Stimulated activated CD4-positive, alpha-beta T cell treated with anti-CD3 and anti-CD28 coated beads, Interleukin-2, amount 100 ng/mL, for 24 hours (primary cell): ENCODE measurements around the gene ERGIC1.
"Not testable (repeated sequence)": the region's sequence is repeated elsewhere in the genome, so short reads cannot be mapped to it uniquely, and the experiment has no call there.

Source experiments
- DNase-seq, 2 donors: peaks; one replicate each; pipeline ENCODE4 v3.0.0-alpha.2; 2020

The ERGIC1 gene

DNA sequence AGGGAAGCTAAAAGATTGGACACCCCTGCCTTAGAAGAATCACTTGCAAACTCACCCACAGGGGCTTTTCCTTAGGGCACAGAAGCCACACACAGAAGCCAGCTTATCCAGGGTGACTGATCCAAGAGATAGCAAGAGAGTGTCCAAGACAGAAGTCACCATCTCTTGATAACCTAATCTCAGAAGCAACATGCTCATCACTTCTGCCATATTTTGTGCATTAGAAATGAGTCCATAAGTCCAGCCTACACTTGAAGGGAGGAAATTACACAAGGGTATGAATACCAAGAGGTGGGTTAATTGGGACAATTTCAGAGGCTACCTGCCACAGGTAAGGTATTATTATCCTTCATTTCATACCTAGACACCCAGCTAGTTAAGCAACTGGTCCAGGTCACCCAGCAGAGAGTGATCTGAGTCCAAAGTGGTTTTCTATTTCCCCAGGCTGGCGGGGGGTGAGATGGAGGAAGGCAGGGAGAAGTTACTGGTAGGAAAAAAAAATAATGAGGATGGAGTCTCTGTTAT is 3.7 kb upstream of the ERGIC1 start:
- no peak for DNase-seq

DNA sequence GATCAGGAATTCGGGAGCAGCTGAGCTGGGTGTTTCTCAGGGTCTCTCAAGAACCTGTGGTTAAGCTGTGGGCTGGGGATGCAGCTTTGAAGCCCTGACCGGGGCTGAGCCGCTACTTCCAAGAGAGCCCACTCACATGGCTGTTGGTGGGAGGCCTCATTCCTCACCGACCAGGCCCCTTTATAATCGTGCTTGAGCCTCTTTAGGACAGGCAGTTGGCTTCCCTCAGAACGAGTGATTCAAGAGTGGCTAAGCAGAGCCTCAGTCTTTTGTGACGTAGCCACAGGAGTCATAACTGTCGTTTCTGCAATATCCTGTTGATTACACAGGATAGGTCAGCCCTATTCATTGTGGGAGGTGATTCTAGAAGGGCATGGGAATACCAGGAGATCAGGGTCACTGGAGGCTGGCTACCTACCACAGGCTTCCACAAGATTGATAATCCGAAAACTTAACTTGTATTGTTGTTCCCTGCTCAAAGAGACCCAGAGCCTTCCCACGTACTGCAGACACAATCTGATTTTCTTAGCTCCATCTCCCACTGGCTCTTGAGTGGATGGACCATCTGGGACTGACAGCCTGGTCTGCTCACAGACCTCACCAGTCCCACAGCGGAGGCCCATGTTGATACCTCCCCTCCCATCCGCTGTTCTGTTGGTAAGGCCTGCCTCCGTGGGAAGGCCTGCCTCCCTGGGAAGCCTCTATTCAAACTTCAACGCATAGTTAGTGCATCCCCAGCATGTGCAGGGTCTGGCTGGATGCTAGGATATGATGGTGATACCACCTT is 3.0 kb upstream of the ERGIC1 start:
- DNase-seq: no peak

DNA sequence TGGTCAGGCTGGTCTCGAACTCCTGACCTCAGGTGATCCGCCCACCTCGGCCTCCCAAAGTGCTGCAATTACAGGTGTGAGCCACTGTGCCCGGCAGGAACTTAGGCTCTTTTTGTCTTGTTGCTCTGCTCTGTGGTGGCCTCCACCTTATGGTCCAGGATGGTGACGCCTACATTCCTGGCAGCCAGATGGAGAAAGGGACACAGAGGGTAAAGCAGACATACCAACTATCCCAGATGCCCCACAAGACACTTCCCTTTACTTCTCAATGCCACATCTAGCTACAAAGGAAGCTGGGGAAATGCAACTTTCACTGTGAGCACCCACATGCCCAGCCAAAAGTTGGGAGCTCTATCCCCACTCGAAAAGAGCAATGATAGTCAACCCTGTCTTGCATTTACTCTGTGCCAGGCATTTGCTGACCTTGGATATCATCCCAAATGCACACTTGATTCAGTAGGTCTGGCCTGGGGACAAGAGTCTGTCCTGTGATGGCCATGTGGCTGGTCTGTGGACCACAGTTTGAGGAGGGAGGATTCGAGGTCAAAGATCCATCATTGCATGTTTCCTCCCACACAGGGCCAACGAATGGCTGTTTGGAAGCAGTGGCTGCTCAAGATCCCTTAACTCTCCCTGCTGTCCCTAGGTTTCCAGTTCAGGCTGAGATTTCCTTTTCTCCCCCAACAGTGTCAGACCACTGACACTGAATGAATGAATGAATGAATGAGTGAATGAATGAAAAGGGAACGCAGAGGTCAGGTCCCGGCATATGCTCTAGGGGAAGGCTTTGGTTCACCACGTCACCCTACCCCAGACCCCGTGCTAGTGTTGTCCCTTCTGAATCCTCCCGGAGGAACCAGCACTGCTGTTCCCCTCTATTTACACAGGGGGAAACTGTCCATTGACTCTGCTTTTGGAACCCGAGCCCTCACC is 1.4 kb upstream of the ERGIC1 start:
- no peak for DNase-seq

DNA sequence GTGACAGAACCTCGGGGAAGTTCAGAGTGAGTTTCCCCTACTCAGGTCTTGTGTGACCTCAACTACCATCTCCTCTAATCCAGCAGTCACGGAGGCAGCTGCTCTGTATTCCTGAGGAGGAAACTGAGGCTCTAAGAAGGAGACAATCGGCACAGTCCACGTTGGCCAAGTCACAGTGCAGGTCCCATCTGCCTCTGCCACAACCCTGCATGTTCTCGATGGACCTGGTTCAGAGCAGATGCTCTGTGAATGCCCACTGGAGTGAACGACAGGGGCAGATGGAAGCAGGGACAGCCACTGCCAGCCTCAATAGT is 722 bp upstream of the ERGIC1 start:
- no peak for DNase-seq

DNA sequence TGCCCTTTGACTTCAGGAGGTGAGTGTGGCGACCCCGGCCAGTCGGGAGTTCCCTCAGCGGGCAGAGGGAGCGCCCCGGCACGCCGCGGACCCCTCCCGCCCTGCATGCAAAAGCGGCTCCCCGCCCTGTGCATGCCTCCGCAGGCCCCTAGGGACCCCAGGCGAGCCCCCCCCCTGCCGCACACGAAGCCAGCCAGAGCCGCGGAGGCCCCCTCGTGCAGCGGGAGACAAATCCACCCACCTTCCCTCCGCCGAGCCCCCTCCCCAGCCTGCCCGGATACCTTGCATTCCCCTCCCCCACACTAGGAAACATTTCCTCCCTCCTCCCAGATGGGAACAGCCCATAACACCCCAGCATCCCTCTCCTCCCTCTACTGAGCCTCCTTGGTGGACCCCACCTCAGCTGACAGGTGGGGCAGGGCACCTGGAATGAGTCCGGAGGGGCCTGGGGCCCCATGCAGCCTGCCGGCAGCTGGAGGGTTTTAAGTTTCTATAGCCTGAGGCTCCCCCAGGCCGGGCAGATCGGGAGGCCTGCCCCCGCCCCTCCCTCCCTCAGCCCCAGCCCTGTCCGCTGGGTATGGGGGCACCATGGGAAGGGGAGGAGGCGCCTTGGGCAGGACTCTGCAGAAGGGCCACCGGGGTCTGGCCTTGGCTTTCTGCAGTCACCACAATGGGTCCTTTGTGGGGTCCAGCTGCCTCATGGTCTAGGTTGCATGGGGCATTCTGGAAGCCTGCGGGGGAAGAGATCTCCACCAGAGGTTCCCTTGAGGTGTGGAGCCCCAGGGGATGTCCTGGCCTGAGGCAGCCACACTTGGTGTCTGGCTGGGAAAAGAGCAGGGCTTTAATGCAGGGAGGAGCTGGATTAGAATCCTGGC is 601 bp downstream of the ERGIC1 start:
- DNase-seq: peak in 1 of 2 donors; percentile 12

DNA sequence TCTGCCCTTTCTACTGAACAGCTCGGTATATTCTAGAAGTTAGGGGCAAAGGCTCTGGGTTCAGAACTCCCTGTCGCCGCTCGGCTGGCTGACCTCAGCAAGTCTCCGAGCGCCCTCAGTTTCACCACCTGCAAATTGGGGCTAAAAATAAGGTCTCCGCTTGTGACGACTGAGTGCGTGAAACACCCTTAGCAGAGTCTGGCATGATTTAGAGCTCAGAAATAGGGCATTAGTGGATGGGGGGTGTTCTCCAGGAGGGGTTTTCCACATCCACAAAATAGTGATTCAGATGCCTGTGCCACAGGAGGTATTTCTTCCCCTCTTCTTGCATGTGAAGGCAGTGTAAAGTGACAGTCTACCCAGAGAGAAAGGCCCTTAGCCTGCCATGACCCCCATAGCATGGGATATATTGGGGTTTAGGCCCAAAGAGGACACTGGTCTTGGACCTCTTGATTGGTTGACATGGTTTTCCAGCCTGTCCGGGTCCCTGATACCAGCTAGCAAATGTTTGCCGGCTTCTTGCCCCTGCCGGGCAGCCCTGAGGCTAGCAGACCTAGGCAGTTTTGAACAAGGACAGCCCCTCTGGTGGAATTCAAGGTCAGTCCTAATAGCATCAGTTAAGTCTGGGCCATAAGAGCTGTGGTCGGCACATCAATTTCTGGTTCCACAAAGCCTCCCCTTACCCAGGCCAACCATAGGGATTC is 1.4 kb downstream of the ERGIC1 start:
- no peak for DNase-seq

DNA sequence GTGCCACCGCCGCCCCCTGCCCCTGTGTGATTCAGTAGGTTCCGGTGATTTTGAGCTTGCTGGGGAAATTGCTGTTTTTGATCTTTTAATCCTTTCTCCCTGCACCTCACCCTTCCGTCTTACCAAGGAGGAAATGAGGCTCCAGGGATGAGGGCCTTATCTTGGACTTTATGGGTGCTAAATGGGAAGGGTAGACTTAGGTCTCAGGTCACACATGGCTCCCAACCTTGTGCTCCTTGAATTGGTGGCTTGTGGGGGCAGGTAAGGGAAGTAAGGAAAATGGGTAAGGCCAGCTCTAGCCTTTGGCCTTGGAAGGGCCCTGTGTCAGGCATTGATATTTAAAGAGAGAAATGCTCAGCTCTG is 1.9 kb downstream of the ERGIC1 start:
- DNase-seq: no peak

DNA sequence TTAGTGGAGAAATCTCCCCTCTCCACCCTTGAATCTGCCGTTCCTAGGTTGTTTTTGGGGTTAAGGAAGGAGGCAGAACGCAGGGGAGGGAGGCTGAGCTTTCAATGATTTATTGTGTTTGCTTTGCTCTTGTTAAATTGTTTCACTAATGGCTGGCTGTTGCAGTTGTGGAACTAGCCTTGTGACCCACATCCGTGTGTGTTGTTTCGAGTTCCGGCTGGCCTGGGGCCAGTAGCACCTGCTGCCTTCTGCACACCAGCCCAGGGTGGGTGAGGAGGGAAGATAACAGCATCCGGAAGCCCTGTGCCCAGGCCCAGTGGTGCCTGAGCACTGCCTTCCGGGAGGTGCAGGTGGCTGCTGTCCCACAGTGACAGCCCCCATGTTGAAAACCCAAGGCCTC is 3.6 kb downstream of the ERGIC1 start:
- peak in 1 of 2 donors; percentile 28 for DNase-seq

DNA sequence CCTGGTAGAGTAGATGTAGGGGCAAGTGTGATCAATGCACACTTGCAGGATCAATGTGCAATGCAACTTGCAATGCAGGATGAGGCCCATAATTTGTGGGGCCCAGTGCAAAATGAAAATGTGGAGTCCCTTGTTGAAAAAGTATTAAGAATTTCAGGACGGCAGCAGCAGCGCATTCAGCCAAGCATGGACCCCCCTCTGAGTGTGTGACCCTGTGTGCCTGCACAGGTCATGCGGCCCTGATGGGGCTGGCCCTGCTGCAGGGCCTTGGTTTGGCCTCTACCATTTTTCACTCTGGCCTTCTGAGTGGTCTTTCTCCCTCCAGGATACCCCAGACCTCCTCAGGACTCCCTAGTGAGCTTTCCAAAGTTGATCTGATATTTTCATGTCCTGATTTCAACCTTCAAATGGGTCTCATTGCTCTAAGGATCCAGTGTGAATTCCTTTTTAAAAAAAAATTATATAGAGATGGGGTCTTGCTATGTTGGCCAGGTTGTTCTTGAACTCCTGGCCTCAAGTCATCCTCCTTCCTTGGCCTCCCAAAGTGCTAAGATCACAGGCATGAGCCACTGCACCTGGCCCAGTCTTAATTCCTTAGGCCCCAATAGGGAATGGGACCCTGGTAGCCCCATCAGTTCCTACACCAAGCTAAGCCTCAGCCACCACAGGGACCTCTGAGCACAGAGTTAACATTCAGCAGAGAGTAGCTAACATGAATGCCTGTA is 4.3 kb downstream of the ERGIC1 start:
- no peak for DNase-seq

DNA sequence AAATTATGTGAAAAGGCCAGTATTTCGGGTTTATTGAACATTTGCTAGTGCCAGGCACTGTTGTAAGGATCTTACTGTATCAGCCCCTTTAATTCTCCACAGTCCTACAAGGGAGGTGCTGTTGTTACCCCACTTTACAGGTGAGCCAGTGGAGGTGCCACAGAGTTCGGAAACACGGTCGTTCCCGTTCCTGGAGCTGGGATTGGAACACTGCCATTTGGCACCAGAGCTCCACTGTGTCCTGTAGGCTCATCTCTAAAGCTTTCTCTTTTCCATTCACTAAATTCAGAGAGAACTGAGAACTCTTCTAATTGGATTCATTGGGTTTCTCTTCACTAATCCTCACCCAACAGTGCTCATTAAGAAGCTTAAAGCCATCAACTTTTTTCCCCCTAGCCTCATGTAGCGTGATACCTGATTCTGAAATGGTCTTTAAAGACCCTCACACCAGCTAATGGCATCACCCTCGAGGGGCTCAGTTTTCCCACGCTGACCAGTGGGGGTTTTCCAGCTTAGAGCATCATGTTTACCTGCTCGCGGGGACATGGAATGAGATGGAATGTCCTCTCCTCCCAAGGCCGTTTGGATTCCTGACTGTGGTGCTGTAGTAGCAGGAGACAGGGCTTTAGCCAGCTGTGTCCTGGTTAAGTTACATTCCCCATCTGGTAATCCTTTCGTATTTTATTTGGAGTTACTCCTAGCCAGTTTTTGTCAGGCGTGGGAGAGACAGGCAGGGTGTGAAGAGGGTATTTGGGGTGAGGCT is 5.8 kb downstream of the ERGIC1 start:
- DNase-seq: no peak

DNA sequence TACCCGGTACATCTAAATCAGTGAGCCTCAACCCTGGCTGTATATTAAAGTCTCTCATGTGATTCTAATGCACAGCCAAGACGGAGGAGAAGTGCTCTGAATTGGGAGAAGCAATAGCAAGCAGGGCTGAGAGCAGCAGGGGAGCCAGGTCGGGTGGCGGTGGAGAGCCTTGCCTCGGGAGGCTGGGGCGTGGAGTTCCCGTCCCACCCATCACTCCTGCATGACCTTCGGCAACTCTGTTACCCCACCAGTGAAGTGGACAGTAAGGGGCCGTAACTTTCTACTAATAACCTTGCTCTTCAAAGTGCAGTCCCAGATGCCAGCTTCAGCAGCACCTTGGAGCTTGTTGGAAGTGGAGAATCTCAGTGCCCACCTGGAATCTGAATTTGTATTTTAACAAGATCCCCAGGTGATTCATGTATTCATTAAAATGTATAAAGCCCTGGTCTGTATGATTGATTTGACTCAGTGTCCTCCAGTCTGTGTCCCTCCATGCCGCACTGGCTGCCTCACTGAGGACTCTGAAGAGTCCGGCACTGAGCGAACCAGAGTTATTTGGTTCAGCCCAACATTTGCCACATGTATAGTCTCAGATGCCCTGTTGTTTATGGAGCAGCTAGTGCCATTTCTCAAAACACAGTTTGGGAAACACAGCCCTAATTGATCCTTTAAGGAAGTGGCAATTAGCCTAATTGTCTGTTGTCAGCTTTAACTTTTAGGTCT is 6.5 kb downstream of the ERGIC1 start:
- DNase-seq: no peak

DNA sequence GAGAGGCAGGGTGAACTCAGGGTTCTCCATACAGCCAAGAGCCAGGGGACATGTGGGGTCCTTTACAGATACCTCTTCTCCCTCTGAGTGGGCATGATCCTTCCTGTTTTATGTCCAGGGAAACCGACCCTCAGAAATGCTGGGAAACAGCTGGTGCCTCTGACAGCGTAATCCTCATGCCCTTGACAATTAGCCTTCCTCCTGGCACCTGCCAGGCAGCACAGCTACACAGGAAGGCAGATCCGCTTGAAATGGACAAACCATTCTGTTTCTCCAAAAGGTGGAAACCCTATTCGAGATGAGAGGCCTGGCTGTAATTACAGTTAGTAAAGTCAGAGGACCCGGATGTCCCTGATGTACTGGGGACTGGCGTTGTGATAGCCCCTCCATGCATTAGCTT is 7.2 kb downstream of the ERGIC1 start:
- no peak for DNase-seq

DNA sequence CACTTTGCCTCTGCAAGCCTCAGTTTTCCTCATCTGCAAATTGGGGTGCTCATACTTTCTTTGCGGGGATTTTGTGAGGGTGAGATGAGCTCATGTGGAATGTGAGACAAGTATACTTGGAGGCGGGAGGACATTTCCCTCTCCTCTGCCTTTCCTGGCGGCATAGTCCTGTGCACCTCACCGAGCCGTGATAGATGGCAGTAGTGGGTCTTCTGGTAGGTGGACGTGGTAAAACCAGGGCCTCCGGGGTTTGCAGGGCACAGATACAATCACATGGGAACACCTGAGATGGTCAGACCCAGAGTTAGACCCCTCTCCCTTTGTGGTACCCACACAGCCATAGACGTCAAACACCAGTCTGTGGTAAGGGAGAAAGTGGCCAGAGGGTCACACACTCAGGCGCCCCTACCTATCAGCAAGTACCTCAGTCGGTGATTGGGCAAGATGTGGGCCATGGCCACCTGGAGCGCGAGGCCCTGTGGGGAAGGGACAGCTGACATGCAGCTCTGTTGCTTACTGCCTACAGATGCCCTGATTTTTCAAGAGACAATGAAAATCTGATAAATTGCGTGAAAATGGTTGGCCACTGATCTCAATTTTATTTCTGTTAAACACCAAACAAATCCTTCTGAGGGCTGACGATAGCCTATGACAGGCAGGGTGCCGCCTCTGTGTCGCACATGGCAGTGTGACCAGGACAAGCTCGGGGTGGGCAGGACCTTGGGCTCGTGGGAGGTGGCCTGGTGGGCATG is 9.9 kb downstream of the ERGIC1 start:
- no peak for DNase-seq

DNA sequence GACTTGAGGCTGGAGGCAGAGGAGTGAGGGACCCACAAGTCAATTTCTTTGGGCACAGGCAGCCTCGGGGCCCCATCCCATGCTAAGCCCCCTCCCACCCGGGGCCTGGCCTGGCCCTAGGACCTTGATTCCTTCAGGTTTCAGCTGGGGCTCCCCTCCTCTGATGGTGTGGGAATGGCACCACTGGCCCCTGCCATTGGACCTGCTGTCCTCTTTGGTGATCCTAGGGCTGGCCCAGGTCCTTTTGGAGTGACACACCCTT is 10.5 kb downstream of the ERGIC1 start:
- no peak for DNase-seq

DNA sequence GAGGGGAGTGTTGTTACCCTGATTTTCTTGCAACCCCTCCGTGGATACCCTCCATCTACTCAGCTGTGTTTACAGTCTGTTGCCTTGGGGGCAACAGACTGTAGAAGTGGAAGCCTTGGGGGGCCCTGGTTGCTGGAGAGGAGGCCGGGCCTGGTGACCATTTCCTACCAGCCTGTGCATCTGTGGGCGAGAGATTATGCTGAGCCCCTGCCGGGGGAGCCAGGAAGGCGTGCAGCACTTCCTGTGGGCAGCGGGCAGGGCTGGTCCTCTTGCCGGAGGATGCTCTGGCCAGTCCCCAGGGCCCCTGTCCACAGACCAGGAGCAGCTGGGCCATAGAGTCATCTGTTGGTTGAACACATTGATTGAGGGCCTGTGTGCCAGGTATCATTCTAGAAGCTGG is 11.1 kb downstream of the ERGIC1 start:
- DNase-seq: no peak

DNA sequence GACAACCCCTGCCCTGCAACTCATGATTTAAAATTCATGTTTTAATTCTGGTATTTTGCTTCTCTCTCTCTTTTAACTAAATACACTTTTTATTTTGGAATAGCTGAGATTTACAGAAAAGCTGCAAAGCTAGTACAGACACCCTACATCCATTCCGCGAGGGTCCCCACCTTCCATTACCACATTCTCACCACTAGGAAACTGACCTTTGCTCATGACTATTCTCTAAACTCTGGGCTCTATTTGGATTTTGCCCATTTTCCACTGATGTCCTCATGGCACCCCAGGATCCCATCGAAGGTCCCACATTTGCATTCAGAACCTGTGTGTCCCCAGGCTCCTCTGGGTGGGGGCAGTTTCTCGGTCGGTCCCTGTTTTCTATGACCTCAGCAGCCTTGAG is 11.5 kb downstream of the ERGIC1 start:
- no peak for DNase-seq

DNA sequence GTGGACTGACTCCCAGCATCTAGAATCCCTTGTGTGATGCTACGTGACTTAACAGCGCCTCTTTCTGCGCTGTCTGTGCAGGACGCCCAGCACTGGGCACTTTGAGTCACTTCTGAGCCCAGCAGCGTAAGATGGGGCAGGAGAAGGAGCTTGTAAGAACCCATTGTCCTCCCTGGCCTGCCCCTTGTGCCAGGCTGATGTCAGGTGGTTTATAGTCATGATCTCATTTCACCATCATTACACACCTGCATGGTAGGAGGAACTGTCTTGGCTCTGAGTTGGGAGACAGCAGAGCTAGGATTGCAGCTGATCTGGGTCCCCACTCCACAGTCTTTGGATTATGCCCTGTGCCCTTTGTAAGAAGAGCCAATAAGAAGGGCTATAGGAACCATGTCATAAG is 12.2 kb downstream of the ERGIC1 start:
- DNase-seq: no peak

DNA sequence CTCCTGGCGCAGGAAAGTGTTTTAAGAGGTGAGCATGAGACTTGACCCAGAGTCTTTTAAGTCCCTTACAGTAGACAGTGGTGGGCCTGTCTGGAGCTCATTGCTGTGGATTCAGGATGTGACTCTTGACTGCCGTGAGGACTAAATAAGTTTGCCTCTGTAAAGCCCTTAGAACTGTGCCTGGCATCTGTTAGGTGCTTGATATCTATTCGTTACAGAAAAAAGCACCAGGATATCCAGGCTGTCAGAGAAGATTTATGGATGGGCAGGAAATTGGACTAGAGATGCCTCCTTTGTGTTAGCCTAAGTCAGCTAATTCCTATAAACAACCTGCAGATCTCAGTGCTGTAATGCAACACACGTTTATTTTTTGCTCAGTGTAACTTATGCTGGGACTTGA is 12.6 kb downstream of the ERGIC1 start:
- no peak for DNase-seq

DNA sequence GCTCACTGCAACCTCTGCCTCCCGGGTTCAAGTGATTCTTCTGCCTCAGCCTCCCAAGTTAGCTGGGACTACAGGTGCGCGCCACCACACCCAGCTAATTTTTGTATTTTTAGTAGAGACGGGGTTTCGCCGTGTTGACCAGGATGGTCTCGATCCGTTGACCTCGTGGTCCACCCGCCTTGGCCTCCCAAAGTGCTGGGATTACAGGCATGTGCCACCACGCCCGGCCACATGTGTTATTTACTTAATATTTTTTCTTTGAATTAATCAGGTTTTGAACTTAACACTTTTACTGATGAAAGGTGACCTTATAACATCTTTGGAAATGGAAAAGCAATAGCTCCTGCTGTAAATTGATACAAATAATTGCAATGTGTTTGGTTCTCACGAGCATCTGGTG is 13.5 kb downstream of the ERGIC1 start:
- not testable (repeated sequence) for DNase-seq

DNA sequence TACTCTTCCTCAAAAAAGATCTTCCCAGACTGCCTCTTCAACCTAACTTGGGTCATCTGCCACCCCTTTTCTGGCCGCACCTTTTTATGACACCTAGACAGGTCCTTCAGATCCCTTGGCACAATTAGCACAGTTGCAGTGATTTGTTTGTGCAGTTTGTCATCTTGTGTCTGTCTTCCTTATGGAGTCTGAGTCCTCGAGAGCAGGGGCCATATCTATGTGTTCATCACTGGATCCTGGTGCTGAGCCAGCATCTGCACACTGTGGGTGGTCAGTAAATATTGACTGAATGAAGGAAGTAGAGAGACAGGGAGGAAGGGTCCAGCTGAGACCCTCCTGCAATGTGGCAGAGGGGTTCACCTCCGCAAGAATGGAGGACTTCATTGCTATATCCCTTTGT is 14.4 kb downstream of the ERGIC1 start:
- DNase-seq: no peak
